Measurements from ENCODE around the gene IGFL1.
"Not testable (repeated sequence)": the region's sequence is repeated elsewhere in the genome, so short reads cannot be mapped to it uniquely, and the experiment has no call there.

GRCh38 chr19:46233871-46234270, 4.3 kb downstream of the IGFL1 start:
- not testable (repeated sequence) for TF ChIP-seq CTCF (IDR thresholded peaks at IDR 0.05; ENCODE audit: insufficient read depth, low read depth, low read length); EZH2 (IDR thresholded peaks at IDR 0.05; ENCODE audit: insufficient read depth, low read length)

All from astrocyte (in vitro differentiated cells and primary cell).